CD1c-positive myeloid dendritic cell (primary cell): ENCODE measurements around the gene PRR19.
"Not testable (repeated sequence)": the region's sequence is repeated elsewhere in the genome, so short reads cannot be mapped to it uniquely, and the experiment has no call there.

Experiments used
- DNase-seq: peaks from one replicate; pipeline ENCODE4 v3.0.0-alpha.2; 2016; ENCODE audit errors: extremely low spot score

PRR19 gene, protein sequence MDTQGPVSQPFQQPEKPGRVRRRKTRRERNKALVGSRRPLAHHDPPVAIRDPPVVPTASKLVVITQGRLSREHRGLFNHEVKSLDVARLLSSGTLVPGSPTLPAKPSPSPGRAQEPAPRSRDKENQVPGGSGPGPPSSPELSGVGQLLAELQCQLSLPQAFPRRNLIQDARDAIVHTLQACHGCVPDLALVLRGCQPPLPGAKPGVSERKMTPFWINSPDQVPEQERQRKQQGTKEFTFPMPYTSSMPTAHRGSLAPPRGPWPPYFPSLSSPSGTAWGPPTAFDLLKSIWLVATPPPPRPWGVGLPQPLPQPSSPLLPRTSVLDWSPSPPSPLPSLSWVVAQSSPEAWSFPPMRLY

DNA sequence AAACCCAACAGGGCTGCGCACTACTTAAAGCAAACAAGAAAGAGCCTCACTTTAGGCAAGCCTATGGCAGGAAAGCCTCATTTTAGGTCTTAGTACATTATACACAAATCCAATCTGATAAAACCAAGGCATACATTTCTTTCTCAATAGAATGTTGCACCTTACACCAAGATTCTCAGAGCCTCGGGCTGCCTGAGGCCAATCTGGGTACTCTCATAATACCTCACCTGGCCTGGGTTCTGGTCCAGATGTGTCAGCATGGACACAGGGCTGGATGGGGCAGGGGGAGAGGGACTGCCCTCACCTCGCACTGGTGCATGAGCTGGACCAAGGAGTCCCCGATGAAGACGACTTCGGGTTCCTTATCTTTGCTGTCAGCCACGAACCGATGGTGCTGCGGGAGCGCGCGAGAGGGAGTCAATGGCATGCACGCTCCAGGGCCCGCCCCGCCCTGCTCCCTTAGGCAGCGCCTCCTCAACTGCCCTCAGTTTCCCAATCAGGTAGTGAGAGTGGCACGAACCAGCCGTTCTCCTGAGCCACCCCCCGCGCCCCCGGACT lies at the start of gene PRR19:
PRR19 (plus strand) TSS at position 487 of the 558 bp plus-strand sequence. CDS start 7,453 bp downstream, outside the sequence.
- DNase-seq: no peak

DNA sequence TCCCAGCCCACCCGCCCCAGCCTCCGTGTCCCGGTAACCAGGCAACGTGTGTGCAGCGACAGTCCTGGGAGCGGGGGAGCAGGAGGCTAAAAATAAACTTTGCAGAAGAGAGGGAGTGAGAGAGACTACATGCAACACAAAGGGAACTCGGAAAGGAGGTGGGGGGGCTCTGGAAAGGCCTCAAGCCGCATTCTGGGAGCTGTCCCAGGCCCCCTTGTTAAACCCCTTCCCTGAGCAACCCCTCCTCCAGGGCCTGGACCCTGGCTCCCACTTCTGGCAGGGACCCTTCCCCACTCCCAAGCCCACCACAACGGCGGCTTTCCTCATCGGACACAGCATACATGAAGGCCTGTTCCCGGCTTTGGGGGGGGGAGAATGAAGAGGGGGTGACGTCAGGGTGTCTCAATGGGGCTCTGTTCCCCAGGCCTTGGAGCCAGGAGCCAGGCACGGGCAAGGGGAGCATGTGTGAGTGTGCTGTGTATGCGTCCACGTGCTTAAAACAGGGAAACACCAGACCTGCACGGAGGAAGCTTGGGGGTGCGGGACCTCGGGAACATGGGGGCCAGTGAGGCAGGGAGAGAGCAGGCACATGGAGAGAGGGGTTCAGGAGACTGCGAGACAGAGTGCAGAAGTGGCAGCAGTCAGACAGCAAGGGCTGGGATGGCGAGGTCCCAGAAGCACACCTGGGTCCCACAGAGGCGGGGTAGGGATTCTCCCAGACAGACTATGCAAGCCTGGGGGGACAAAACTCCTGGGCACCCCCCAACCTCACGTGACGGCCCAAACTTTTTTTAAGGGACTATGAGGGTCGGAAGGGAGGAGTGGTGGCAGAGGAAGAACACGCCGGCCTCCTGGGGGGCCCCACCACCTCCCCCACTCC lies 49.3 kb upstream of the PRR19 start:
- peak; percentile 51 for DNase-seq

DNA sequence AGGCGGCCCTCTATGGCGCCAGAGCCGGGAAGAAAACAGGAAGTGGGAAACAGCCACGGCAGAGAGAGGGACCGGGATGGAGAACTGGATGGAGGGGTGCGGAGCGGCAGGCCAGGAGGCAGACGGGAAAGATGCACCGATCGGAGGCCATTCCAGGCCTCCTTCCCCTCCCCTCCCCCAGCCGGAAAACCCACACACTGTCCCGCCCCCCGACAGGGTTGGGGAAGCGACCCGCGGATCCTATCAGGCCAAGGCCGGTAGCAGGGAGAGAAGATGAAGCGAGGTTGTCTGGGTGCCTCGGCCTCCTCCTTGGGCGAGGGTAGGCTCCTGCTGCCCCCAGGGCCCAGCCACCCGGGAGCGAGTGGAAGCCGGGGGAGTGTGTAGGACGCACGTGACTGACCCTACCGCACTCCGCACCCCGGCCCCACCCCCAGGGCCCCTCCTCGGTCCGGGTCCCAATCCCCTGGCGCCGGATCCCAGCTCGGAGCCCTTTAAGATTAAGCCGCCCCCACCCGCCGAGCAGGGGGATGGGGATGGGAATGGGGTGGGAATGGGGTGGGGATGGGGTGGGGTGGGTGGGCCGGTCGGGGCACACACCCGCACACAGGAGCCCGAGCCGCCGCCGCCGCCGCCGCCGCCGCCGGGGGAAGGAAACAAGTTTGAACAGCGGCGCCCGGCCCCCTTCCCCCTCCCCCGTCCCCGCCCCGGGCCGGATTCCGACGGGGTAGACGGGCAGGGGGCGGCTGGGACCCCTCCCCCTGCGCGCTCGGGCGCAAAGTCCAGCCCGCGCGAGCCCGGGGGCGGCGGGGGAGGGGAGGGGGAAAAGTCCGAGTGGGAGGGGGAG lies 48.5 kb upstream of the PRR19 start:
- peak; percentile 43 for DNase-seq

DNA sequence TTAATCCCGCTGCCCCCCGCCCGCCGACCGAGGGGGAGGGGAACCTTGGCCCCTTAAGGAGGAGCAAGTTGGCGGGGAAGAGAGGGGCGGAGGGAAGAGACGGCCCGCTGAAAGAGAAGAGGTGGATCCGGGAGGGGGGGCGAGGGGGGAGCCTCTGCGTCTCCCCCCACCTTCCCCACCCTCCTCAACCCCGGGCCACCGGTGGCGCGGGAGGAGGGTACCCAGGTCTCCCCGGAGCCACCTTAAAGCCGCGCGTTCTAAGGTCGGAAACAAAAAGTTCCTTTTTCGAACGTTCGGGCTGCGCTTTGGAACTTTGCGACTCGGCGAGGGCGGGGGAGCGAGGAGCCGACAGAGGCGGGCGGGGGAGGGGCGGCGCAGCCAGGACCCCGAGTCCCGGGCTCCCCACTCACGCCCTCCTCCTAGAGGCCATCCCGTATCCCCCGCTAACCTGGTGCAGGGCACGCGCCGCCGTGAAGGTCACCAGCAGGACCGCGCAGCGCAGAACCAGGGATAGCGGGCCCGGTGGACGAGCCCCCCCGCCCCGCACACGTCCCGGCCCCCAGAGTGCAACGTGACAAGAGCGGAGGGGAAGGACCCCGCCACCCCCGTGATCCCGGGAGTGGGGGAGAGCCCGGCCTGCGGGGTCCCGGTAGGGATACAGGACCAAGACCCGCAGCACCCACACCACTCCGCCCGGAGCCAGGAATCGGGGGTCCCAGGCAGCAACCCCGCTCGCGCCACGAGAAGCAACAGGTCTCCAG lies 47.7 kb upstream of the PRR19 start:
- peak; percentile 88 for DNase-seq

DNA sequence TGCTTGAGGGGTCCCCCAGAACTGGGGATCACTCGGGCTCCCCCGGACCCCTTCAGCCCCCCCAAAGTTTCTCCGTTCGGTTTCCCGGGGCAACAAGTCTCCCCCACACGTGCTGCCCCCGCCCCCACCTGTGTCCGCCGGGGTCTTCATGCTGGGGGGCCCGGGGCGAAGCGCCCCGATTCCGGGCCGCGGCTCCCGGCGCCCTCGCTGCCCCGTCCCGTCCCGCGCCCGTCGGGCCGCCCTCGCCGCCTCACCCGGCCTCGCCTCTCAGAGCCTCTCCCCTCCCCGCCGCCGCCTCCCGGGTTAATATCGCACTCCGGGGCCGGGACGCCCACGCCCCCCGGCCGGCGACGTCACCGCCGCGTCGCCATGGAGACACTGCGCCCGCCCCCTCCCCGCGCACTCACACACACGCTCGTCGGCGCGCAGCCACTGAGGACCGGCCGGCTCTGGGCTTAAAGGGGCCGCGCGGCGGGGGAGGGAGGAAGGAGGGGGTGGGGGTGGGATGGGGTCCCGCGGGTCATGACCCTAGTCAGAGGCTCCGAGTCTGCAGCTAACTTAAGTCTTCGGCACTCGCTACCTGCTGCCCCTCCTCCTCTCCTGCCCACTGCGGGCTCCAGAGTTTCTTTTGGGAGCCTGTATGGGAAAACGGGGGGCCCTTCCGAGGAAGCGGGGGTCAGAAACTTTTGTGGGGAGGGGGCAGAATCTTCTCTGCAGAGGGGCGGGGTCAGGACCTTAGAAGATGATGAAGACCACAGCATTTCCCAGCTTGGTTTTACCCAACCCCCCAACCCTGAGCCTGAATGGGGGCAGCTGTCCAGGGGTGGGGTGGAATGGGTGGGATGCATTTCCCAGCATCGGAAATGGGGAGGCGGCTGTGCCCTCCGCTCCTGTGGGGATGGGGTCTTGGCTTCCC lies 46.8 kb upstream of the PRR19 start, which contains the start of gene ERF:
ERF (minus strand) TSS at position 279 of the 916 bp plus-strand sequence; CDS start at position 150, 129 bp downstream.
- peak; percentile 97 for DNase-seq

DNA sequence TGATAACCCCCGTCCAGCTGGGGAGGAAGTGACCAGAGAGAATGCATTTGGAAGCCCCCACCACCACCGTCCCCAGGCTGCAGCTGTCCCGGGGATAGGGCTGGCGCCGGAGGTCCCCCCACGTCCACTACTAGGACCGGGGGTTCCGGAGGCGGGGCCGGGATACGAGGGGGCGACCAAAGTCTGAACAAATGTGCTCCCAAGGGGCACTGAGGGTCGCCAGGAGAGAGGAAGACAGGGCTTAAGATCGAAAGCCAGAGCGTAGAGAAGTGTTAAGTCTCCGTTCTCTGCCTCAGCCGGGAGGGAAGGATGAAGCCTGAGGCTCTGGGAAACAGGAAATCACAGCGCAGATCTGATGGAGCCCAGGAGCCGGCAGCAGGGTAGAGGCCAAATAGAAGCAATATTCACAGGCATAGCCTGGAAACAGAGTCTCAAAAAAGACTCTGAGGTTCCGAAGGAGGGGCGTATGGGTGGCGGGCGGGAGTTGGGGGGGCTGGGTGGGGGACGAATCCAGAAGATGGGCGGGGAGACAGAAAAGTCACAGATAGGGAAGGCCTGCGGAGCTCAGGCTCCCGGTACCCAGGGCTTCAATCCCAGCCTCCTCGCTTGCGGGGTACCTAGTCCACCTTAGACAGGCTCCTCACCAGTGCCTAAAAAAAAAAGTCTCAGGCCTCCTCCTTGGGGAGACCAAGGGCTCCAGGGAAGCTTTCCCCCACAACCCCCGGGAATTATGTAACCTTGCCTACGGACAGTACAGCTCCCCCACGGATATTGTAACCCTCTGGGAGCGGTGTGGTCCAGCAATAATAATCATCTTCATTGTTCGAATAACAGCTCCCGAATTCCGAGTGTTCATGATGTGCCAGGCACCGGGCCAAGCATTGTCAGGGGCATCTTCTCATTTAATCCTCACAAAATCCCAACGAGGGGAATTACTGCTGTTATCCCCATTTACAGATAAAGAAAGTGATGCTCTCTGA lies 45.9 kb upstream of the PRR19 start:
- peak; percentile 43 for DNase-seq

DNA sequence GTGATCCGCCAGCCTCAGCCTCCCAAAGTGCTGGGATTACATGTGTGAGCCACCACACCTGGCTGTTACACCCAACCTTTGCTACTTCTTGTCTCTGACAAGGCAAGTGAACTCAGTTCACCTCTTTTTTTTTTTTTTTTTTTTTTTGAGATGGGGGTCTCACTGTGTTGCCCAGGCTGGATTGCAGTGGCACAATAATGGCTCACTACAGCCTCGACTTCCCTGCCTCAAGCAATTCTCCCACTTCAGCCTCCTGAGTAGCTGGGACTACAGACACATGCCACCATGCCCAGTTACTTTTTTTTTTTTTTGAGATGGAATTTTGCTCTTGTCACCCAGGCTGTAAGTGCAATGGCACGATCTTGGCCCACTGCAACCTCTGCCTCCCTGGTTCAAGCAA lies 44.1 kb upstream of the PRR19 start:
- DNase-seq: not testable (repeated sequence)

DNA sequence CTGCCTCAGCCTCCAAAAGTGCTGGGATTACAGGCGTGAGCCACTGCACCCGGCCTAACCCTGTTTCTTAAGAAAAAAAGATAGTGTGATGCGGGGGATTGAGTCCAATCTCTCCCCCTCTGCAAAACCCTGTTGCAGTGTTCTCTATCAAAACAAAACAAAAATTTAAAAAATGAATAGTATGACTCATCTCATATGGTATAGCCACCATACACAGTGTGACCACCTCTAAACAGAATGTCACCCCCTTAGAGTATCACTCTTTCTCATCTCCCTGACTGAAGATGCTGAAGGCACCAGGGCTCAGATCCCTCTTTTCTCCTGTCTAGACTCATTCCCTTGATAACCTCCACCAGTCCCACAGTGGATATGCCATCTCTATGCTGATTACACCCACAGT lies 40.2 kb upstream of the PRR19 start:
- no peak for DNase-seq

DNA sequence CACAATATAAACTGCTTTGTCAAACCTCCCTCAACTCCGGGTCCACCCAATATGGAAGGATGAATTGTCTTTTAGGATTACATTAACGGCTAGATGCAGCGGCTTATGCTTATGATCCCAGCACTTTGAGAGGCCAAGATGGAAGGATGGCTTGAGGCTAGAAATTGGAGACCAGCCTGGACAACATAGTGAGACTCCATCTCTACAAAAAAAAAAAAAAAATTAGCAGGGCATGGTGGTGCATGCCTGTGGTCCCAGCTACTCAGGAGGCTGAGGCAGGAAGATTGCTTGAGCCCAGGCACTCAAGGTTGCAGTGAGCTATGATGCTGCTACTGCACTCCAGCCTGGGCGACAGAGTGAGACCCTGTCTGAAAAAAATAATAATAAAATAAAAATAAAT lies 35.8 kb upstream of the PRR19 start:
- not testable (repeated sequence) for DNase-seq

DNA sequence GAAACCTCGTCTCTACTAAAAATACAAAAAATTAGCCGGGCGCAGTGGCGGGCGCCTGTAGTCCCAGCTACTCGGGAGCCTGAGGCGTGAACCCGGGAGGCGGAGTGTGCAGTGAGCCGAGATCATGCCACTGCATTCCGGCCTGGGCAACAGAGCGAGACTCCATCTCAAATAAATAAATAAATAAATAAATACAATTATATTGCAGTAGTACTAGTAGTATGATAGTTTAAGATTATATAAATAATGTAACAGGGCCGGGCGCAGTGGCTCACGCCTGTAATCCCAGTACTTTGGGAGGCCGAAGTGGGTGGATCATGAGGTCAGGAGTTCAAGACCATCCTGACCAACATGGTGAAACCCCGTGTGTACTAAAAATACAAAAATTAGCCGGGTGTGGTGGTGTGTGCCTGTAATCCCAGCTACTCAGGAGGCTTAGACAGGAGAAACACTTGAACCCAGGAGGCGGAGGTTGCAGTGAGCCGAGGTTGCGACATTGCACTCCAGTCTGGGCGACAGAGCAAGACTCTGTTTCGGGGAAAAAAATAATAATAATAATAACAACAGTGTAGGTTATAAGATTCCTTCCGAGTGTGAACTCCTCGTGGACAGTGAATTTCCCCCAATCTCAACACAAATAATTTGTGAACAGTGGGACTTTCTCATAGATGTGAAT lies 34.9 kb upstream of the PRR19 start:
- not testable (repeated sequence) for DNase-seq

DNA sequence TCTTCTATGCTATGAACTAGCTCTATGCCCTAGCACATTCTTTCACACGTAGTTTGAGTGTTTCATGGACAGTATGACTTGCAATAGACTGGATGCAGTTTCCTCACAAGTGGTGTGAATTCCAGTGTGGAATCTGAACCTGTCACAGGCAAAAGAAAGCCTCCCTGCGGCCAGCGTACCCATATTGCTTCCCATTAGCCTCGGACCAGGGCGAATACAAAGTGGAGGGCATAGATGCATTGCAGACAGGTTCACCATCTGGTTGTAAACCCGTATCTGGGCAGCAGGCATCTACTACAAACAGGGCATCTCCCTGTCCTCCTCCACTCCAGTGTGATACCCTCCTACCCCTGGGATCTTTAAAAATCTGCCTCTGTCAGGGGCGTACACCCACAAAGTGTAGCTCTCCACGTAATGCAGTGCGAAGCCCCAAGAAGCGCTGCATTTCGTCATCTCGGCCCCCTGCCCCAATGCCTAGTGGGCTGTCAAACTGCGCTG lies 34.2 kb upstream of the PRR19 start:
- no peak for DNase-seq

DNA sequence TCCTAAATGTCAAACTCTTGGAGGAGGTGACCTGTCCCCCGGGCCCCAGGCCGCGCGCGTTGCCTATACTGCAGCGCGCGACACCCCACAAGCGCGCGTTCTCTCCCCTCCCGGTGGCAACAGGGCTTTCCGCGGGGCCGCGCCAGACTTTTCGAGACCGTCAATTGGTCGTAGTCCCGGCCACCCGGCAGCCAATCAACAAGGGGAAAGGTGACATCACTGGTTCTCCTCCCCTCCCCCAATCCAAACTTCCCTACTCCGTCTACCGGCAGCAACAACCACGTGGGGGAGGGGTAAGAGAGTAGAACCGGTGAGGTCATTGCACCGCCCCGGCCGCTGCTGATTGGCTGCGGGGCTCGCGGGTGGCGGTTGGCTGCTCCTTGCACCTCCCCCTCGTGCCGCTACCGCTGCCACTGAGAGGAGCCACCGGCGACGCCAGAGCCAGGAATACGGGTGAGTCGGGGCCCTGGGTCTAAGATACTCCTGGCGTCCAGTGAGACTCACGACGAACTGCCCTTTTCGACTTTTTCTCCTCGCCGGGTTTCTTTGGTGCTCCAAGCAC lies 33.7 kb upstream of the PRR19 start:
- DNase-seq: peak; percentile 100

DNA sequence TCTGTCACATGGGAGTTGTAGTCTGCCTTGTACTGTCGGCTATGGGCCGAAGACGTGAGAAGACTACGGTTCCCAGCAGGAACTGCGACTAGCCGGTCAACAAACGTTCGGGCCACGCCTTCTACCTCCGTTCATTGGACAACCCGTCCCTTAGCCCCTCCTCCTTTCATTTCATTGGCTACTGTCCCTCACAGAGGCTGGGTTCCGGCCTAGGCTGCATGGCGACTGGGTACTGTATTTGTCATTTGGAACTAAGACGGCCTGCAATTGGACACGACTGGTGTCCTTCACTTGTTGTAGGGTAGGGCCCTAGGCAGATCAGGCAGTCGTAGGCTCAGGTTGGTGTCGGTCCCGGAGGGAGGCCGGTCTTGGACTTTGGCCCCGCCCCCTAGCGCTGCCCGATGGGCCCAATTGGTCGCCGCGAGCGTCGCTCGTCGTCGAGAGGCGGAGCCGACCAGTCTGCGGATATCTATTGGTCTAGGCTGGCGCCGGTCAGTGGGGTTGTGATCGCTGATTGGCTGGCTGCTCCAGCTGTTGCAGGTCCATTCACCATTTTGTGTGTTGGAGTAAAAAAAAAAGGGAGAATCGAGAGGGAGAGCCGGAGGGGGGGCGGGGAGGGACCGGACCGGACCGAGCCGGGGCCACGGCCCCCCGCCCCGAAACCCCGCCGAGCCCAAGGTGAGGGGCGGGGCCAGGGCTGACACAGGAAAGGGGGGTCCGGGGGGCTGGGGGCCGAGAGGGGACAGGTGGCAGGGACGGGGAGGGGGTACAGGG lies 33.0 kb upstream of the PRR19 start, which contains the start of gene CIC:
CIC (plus strand) TSS at position 549 of the 774 bp plus-strand sequence. CDS start 2,532 bp downstream, outside the sequence.
- peak; percentile 100 for DNase-seq

DNA sequence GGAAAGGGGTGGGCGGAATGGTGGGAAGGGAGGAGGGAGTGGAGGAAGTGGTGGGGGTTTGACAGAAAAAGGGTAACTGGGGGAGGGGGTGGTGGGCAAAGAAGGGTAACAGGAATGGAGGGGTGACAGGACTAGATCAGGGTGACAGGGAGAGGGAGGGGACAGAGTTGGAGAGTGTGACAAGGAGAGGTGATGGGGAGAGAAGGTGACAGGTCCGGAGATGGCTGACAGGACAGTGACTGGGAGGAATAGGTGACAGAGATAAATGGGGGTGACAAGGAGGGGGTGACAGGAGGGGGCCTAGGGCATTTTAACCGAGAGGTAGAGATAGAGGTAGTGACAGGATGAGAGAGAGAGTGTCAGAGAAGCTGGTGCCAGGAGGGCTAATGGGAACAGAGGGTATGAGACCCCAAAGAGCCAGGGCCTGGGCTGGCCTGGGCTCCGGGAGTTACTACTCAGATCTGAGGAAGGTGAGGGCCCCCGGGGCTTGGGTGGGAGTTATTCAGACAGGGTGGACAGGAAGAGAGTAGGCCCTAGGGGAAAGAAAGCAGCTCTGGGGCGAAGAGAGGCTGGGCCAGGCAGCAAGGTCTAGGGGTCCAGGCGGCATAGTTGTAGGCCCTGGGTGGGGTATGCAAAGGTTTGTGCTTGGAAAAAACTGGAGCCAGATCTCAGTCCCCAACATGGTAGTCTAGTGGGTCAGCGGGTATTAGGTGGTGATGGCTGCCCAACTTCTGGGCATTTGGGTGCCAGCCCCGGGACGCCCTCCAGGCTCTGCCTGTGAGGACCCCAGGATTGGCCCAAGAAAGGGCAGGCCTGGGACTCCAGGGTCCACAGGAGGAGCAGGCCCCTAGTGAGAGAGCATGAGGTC lies 32.2 kb upstream of the PRR19 start:
- peak; percentile 11 for DNase-seq

DNA sequence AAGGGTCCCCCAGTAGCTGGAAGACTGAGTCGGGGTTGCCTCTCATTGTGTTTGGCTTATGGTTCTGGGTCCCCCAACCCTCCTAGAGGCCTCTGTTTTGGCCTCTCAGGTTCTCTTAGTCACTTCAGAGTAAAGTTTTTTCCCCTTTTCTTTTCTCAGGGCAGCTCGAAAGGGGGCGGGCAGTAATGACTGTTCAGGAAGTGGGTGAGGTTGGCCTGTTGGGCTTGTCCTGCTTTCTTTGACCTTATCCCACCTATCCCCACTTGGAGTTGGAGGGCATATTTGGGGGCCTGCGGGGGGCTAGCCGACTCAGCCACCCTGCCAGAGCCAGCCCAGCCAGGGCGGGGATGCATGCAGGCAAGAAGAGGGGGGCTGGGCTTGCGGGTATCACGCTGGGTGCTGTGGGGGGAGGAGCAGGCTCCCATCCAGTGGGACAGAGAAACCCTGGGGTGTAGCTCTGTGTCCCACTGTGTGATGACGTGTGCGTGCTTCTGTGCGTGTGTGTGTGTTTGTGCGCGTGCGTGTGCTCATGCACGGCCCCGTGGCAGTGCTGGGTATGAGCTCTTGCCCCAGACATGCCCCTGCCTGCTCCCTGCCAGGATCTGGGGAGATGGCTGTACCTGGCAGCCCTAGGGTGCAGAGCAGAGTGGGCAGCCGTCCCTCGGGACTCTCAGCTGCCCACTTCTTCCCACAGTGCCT lies 31.4 kb upstream of the PRR19 start:
- peak; percentile 77 for DNase-seq
